SH-SY5Y (cell line): Measurements from ENCODE around the gene EHMT1.

ENCODE experiments used
- GATA2 ChIP-seq: IDR thresholded peaks from 2 replicates; pipeline ENCODE4 v1.6.1; 2011; ENCODE audit warnings: mild to moderate bottlenecking, low read depth, low read length
- GATA3 ChIP-seq: IDR thresholded peaks from 2 replicates; pipeline ENCODE4 v1.6.1; 2011; ENCODE audit warnings: low read depth, mild to moderate bottlenecking, low read length, moderate library complexity

Gene EHMT1

GRCh38 chr9:137797206-137798120 is 178.7 kb downstream of the EHMT1 start:
- TF ChIP-seq GATA2 = no peak
- TF ChIP-seq GATA3 = no peak

DNA sequence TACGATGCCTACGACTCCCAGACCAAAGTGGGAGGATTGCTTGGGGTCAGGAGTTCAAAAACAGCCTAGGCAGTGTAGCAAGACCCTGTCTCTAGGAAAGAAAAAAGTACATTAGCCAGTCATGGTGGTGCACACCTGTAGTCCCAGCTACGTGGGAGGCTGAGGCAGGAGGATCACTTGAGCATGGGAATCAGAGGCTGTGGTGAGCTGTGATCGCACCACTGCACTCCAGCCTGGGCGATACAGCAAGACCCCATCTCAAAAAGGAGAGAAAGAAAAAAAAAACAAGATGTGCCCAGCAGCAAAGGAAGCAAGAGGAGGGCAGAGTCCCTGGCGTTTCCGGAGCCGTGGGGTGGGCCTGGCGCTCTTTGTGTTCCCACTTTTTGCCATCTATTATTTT is 179.3 kb downstream of the EHMT1 start:
- no peak for TF ChIP-seq GATA3
- TF ChIP-seq GATA2 = no peak

- TF ChIP-seq GATA2 (no peak), GATA3 (no peak)
These were observed 180.3 kb downstream of the EHMT1 start for GRCh38 chr9:137798901-137799629.

- no peak for TF ChIP-seq GATA2
- TF ChIP-seq GATA3 = no peak
These were observed 180.8 kb downstream of the EHMT1 start for GRCh38 chr9:137799630-137799983.

DNA sequence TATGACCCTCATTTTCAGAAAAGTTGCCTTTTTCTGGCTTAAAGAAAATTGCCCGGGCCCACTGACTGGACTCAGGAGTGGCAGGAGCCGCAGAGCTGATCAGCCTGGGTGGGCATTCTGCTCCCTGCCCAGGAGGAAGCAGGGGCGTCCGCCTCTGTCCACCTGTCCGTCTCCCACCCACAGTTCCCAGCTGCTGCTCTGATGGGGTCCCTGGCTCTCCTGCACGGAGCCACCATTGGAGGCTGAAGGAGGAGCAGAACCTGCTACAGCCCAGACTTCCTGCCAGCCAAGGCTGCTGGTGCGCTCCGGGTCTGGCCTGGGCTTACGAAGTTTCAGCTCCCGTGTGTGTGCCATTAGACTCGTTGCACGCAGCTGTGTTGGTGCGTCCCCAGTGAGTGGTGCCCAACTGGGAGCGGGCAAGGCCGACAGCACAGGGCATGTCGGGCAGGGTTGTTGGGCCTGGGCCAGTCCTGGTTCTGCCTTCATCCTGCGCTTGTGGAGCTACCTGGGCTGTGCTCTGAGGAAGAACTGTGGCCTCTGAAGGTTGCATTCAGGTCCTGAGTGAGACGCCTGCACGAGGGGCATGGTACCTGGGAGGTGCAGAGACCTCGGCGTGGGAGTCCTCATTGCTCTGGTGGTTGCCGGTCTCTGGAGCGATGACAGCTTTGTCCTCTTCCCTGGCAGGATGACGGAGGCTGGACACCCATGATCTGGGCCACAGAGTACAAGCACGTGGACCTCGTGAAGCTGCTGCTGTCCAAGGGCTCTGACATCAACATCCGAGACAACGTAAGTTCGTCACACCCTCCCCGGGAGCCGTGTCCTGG is 181.6 kb downstream of the EHMT1 start:
- TF ChIP-seq GATA3 (no peak), GATA2 (no peak)

DNA sequence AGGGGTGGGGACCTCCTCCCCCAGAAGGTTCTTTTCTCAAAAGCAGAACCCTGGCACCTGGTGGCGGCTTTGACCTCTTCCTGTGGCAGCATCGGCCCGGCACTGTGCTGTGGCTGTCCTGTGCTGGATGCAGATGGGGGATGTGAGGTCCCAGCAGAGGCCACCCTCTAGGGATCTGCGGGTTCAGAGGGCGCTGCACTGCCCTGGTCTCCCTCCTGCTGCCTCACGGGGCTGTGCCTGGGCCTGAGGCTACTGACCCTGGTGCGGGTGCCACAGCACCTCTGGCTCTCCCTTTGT is 182.2 kb downstream of the EHMT1 start:
- TF ChIP-seq GATA3 = no peak
- no peak for TF ChIP-seq GATA2

- TF ChIP-seq GATA3 = no peak
- TF ChIP-seq GATA2 = no peak
These were observed 183.2 kb downstream of the EHMT1 start for GRCh38 chr9:137802021-137802420.

- TF ChIP-seq GATA3 (no peak), GATA2 (no peak)
These were observed 183.9 kb downstream of the EHMT1 start for GRCh38 chr9:137802521-137803243.

GRCh38 chr9:137804908-137805630 is 186.3 kb downstream of the EHMT1 start:
- TF ChIP-seq GATA3 = no peak
- no peak for TF ChIP-seq GATA2

- no peak for TF ChIP-seq GATA2
- no peak for TF ChIP-seq GATA3
These were observed 189.2 kb downstream of the EHMT1 start for GRCh38 chr9:137807721-137808703.

- TF ChIP-seq GATA3 (no peak), GATA2 (no peak)
These were observed 190.3 kb downstream of the EHMT1 start for GRCh38 chr9:137809040-137809576.
